Stromal cell of bone marrow (primary cell): Measurements from ENCODE around the gene GSC2.

ENCODE experiments used
- DNase-seq: peaks from one replicate; pipeline ENCODE4 v3.0.0-alpha.2; 2012; ENCODE audit warnings: low read depth

Gene GSC2

DNA sequence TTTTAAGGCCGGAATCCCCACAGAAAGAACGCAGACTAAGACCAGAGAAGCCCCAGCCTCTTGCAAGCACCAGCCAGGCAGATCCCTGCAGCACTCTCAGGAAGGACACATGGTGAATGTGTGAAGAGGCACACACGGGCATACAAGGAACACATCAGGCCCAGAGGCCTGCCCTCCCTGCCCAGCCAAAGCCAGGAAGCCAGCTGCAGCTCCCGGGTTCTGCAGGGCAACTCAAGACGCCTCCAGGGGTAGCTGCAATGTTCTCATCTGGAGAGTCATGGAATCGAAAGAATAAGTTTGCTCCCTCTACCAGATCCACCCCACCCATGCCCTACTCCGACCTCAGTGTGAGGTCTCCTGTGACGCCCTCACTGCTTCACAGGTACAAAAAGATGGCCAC lies 30.1 kb downstream of the GSC2 start:
- no peak for DNase-seq

DNA sequence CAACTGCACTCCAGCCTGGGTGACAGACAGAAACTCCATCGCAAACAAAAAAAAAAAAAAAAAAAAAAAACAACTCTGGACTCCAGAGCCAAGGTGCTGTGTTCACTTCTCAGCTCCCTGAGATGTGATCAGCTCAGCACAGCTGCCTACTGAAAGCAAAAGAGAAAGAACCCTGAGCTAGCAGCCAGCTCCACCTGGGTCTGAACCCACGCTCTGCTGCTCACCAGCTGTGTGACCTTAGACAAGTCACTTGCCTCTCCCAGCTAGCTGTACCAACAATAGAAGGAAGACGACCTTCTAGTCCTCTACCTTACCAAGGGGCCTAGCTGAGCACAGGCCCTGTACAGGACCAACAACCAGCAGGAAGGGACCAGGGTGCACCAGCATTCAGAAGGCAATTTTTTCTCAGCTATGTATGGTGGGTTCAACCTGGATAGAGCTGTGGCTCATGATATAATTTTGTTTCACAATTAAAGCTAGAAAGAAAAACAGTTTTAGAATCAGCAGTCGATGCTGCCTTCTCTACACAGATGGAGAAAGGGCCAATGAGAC lies 31.7 kb downstream of the GSC2 start:
- DNase-seq, result no peak

DNA sequence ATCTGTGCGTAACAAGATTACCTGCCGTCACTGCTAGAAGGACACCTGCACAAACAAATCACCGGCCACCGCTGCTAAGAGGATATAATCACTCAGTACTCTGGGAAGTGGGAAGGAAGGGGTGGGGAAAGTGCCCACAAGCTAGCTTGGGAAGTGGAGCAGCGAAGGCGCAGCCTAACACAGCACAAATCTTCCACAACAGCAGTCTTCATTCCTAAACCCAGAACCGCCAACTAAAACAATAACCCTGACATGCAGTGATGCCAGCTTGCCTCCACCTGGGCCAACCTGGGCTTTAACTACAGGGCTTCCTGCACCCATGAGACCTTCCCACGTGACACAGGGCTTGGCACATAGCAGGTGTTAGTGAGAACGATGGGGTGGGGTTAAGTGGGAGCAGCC lies 33.0 kb downstream of the GSC2 start:
- DNase-seq, result no peak

DNA sequence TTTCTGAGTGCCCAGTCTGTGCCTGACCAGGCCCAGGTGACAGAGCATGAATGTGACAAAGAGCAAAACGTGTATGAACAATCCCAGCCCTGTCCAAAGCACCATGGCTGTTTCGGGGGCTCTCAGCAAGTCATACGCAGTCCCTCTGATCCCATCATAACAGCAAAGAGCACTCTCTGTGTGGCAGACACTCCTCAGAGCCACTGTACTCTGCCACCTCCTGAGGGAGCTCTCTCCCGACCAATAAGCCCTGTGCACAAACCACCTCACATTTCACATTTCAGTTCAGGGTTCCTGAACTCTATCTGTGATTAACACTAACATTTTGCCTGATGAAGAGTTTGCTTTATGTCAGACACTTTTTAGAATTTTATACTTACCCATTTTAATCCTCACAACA lies 34.5 kb downstream of the GSC2 start:
- no peak for DNase-seq

DNA sequence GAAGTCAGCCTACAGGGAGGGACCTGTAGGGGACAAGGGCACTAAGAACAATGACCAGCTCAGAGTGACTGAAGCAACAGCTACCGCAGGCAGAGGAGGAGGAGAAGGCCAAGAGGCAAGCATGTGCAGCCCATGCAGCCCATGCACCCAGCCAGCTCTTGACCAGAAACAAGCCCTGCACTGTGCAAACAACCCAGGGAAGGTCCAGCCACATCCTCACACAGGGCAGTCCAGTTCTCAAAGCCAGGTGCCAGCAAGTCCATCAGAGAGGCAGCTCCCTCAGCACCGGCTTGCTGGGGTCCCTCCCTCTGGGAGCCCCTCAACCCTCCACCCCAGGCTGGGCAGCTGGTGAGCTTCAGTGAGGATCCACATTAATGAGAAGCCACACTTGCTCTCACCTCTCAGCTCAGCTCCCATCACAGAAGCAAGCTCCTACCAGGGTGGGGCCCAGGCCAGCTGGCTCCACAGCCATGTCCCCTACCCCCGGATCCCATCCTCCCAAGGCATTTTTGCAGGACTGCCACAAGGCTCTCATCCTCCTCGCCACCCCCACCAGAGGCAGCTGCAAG lies 35.0 kb downstream of the GSC2 start:
- DNase-seq, result no peak

DNA sequence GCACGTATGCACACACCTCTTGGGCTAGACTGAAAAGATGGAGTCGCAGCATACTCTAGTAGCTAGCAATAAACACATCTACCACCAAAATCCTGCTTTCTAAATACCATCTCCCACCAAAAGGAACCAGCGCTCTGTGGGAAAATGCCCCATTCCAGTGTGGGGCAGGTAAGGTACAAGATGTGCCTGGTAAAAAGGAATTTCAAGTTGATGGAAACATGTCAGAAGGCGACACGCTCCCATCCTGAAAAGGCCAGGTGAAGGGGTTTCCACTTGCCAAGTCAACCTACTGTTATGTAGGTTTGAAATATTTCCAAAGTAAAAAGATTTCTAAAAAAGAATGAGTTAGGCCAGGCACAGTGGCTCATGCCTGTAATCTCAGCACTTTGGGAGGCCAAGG lies 36.7 kb downstream of the GSC2 start:
- no peak for DNase-seq

DNA sequence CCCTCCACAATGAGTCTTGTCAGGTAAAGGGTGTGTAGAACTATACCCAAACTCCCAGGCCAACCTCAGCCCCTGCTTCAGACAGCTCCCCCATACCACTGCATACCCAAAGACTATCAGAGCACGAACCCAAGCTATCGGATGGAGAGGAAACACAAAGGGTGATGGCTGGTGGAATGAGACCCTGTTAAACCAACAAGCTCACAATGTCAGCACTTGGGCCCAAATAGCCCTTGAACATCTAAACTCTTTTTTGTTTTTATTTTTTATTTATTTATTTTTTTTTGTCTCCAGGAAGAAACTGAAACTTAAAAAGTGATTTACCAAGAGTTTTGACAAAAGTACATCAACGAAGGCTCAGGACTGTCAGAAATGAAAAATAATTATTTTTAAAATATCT lies 38.5 kb downstream of the GSC2 start:
- no peak for DNase-seq

DNA sequence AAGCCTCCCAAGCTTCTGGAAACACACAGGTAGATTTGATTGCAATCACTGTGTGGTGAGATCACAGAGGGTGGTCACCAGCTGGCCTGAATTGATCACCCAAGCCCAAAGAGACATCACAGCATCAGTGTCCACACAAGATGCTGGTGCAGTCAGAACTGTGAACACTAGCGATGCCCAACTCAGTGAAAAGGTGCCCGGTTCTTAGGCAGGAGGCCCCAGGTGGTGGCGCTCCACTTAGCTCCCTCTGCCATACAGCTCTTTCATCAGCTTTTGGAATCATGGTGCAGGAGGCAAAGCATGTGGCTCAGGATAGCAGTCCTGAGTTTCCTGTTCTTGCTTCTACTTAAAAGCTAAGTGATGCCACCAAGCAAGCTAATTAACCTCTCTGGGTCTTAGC lies 39.0 kb downstream of the GSC2 start:
- DNase-seq, result no peak

DNA sequence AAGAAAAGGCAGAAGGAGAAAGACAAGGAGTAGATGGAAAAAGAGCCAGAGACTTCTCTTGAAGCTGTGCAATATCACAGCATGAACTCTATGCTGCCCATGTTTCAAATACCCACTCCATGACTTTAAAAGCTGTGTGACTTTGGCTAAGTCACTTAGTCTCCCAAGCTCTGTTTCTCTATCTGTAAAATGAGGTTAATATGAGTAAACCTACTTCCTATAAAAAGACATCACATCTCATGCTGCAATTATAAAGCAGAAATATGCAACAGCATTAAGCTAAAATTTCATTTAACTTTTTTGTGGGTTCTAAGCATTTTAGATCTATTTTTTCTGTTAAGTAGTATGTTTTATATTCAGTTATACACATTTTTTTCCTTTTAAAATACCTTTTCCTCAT lies 39.4 kb downstream of the GSC2 start:
- no peak for DNase-seq

DNA sequence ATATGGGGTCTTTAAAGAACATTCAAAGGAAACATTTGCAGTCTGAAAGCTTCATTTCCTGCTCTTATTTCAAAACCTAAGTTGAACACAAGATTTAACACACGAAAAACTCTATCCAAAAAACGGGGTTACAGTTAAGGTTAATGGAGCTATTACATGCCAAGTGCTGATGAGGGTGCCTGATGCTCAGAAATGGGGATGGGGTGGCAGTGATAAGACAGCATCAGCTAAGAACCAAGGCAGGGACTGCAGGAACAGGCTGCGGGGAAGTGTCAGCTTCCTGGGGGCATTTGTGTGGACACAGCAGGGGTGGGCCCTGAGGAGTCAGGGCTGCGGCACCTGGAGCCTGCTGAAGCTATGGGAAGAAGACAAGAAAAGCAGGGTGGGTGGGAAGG lies 40.0 kb downstream of the GSC2 start:
- DNase-seq, result no peak

DNA sequence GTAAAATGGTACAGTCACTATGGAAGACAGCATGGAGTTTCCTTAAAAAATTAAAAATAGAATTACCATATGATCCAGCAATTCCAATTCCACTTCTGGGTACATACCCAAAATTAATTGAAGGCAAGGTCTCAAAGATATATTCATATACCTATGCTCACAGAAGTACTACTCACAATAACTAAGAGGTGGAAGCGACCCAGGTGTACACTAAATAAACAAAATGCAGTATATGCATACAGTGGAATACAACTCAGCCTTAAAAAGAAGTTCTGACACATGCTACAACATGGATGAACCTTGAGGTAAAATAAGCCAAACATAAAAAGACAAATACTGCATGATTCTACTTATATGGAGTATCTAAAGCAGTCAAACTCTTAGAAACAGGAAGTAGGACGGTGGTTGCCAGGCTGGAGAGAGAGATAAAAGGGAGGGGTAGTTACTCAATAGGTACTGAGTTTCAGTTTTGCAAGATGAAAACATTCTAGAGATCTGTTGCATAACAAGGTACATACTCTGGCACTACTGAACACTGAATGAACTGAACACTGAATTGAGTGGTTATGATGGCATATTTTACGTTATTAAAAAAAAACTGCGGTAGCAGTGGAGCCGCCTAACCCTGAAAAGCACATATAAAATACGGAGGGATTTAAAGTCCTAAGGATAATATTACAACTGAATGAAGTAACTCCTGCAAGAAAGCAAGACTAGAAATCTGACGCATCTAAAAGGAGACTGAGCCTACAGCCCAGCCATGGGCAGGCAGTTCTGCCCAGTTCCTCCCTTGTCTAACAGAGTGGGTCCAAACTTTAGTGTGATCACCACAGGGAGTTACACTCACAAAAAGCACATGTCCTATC lies 40.7 kb downstream of the GSC2 start:
- DNase-seq, result no peak

DNA sequence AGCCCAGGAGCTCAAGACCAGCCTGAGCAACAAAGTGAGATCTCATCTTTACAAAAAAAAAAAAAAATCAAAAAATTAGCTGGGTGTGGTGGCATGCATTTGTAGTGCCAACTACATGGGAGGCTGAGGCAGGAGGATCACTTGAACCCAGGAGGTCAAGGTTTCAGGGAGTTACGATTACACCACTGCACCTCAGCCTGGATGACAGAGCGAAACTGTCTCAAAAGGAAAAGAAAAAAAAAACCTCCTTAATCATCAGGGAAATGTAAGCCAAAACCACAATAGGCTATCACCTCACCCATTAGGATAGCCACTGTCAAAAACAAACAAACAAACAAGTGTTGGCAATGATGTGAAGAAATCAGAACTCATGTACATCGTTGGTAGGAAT lies 41.3 kb downstream of the GSC2 start:
- no peak for DNase-seq

DNA sequence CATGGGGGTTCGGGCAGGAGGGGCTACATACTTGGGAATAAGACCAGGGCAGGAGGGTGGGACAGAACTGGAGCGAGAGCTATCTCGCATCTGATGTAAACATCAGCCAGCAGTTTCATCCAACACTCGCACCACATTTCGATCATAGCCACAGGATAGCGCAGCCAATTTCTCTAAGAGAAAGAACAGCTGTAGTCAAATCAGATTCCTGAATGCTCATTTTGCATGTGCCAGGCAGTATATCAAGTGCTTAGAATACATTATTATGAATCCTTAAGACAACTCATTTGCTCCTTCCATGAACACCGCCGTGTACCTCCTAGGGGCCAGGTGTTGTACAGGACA lies 42.4 kb downstream of the GSC2 start:
- no peak for DNase-seq

DNA sequence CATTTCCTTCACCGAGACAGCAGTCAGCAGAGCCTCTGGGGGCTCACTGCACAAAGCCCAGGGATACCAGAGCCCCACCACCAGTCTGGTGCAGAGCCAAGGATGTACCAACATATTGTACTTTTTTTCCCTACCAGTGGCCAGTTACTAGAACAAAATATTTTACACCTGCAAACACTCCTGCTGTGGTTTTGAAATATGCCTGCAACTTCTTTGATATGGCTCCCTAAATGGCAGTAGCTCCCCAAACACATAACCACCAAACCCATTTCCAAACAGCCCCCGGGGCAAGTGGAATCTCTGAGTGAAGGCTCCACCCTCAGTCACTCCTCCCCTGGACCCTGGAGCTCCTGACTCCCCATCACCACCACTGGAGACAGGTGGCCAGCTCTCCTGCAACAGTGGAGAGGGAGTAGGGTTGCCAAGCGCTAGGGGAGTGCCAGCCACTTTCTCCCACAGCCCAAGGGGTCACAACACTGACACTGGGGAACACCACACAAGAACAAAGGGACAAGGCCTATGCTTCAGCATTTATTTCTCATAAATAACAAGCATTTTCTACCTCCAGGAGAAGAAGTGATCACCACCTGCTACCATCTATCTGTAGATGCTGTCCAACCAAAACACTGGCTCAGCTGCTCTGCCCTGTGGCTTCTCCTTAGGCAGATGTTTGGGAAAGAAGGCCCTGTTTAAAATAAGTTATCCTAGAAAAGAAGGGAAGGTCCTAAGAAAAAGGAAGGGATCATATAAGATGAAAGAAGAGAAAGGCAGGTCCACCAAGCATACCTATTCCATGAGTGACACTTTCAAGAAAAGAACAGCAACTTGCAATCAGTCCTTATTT lies 43.0 kb downstream of the GSC2 start:
- DNase-seq, result no peak

DNA sequence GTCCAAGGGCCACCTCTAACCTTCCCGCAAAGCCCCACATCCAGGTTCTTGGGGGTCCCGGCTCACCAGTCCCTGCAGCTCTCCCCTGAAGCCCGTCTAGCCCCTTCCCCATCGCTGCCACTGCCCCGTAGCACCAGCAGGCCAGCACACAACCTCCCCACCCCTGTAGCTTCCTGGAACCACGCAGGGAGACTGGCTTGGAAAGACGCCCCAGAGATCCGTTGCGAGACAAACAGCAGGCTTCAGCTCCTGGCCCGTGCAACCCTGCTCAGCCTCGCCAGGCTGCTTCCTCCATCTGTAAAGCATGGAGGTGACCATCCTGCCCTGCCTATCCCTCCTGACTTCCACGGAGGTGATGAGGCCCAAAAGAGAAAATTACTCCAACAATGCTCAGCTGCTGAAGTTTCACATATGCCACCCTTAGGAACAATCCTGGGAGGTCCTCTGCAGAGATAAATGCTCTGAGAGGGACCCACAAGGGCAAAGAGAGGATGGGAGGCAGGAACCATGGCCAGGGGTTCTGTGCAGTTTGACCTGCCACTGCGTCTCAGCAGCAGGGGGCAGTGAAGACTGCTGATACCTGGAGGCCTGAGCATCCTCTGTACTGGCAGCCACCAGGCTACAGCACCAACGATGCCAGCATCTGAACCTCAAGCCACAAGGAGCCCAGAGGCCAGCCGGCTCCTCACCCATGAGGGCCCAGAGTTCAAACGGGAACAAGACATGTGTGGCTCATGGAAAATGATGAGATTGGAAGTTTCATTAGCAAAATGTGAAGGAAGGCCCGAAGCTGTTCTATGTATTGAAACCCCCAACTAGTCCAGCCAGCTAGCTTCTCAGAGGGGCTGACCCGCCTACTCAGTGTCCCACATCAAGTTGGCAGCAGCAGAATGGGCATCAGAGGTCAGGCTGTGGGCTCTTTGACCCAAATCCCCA lies 44.0 kb downstream of the GSC2 start:
- no peak for DNase-seq

DNA sequence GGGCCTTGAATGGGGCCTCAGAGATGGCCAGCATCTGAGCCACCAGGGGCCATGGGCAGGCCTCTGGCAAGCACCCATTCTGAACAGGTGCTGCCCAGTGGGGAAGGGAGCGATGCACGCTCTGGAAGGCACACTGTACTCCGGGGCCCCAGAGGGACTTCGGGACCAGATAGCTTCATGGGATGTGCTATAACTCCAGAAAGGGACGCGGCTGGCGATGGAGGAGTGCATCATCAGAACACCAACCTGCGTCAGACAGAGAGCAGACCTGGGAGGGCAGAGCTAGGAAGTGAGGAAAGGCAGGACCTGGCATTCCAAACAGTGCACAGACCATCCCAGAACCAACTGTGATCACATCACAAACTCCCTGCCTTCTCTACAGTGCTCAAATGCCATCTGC lies 44.6 kb downstream of the GSC2 start:
- no peak for DNase-seq

DNA sequence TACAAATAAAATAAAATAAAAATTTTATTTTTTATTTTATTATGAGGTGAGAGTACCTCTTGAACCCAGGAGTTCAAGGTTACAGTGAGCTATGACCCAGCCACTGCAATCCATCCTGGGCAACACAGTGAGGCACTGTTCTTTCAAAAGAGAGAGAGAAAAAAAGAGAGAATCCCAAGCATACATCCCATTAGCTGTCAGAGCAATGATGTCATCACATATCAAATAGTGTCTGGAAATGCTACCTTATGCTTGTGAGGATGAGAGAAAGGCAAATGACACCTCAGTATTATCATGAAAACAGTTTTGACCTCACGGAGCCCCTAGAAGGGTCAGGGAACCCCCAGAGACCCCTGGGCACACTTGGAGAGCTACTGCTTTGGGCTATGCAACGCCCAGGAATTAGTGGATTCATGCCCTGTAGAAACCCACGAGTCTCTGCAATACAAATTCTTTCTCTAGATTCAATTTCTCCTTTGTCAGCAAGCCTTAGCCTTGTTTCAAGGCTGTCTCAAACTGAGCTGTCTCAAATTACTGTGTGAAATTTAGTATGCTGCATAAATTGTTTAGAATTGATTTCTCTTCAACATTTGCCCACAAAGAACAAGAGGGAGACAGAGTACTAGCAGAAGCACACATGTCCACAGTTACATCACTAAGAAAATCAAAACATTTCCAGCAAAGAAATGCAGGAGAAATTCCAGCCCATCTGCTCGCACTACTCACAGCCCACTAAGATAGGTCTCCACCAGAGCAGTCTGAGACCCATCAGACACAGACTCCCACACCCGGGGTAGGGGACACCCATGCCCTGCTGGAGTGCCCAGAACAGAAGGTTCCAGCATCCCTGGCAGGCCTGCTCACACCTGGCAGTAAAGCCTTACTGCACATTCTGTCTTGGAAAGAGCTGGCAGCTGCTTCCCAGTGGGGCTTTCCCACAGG lies 45.9 kb downstream of the GSC2 start:
- DNase-seq, result no peak

DNA sequence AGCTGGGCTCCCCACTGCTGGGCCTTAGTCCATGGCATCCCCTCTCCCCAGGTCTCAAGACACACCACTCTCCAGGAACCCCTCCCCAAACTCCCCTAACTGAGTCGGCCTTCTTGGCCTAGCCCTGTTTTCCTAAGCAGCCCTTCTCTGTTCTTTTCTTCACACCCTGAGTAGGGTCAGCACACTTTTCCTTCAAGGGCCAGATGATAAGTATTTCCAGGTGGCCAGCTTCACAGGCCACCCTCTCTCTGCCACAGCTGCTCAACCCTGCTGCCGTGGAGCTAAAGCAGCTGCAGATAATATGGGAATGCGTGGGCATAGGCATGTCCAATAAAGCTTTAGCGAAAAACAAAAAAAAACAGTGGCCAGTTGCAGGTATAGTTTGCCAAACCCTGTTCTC lies 51.9 kb downstream of the GSC2 start:
- no peak for DNase-seq

DNA sequence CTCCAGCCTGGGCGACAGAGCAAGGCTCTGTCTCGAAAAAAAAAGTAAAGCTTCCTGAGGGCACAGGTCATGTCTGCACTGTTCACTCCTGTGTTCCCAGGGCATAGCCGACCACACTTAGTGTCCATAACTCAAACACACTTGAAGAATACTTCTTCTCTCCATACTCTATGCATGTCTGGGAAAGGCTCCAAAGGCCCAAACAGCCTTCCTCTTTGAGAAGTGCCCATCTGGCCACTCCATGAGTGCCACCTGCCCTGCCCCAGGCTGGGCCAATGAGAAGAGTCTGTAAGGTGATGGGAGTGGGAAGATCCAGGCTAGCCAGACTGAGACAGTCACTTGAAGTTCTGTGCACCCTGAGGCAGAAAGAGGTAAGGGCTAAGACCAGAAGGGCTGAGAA lies 52.6 kb downstream of the GSC2 start:
- DNase-seq, result no peak
